Right renal cortex interstitium (tissue), 3 donors: ENCODE data around the gene PLAU. TPM values are rescaled to one million over a fixed set of nuclear protein-coding genes. Genes with fewer than 3 reads are reported as not detected.
"Not testable (repeated sequence)": the region's sequence is repeated elsewhere in the genome, so short reads cannot be mapped to it uniquely, and the experiment has no call there.

ENCODE experiments used
- DNase-seq, 3 donors: peaks; one replicate each; pipeline ENCODE4 v3.0.0-alpha.2; 2013; ENCODE audit warnings: low read depth in 3 of 3, low spot score in 2 of 3
- polyA plus RNA-seq, 3 donors: library from polyadenylated mRNA; unstranded; fragments of 120-200 nt; gene quantifications; one replicate each; pipeline ENCODE4 v1.2.1, GENCODE V29; 2013; ENCODE audit not compliant: insufficient read length in 3 of 3

Gene PLAU
- polyA plus RNA-seq, 3 donors, result 9.3 to 34.4 (median 24.3) TPM

DNA sequence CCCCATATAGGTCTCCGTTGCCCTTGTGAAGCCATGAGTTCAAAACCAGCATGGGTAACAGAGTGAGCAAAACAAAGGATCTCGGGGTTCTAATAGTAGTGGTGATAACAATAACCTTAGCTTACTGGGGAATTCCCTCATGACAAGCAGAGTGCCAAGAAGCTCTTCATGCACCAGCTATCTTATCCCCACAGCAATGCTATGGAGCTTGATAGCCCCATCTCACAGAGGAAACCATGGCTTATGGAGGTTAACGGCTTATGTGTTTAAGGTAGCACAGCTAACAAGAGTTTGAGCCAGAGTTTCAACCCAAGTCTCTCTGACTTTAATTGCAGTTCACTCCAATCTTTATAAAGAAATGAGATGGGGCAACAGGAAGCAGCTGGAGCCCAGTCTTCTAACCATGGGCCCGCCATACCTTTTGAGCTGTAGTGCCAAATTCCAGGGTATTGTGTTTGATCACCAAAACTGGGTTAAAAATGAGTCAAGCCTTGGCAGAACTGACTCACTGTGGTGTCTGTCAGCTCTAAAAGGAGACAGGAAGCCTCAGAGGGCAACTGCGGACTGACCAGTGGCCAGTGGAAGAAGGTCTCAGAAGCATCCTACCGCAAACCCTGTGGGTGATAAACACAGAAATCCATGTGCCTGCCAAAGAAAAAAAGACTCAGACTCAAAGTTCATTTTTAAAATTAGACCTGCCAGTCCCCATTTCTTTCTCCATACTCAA, 16.5 kb upstream of the PLAU start:
- no peak for DNase-seq

GRCh38 chr10:73895381-73895780, 15.6 kb upstream of the PLAU start:
- DNase-seq, result not testable (repeated sequence)

DNA sequence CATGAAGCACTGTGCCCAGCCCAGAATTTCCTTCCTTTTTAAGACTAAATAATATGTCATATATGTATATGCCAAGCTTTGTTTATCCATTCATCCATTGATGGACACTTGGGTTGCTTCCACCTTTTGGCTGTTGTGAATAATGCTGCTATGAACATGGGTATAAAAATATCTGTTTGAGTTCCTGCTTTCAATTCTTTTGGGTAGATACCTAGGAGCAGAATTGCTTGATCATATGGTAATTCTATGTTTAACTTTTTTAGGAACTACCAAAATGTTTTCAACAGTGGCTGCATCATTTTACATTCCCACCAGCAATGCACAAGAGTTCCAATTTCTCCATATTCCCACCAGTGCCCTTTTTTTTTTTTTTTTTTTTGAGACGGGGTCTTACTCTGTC, 13.2 kb upstream of the PLAU start:
- no peak for DNase-seq

GRCh38 chr10:73898730-73899410, 12.1 kb upstream of the PLAU start:
- no peak for DNase-seq

DNA sequence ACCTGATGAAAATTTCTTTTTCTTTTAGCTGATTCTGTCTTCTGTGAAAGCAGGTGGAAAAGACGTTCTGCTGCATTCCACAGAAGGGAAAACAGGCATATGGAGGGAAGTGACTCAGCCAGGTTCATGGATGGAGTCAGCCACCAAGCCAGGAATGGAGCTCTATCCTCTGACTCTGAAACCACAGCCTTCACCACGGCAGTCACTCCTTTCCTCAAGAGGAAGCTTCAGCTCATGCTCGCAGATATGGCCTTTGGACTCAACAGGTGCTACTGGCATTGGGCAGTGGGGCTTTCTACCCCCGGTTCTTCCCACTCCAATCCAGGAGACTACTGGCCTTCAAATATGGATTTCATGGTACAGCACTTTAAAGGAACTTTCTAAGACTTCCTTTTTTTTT, 11.5 kb upstream of the PLAU start:
- DNase-seq, result no peak

- no peak for DNase-seq
These were observed 10.9 kb upstream of the PLAU start for GRCh38 chr10:73900064-73900463.

DNA sequence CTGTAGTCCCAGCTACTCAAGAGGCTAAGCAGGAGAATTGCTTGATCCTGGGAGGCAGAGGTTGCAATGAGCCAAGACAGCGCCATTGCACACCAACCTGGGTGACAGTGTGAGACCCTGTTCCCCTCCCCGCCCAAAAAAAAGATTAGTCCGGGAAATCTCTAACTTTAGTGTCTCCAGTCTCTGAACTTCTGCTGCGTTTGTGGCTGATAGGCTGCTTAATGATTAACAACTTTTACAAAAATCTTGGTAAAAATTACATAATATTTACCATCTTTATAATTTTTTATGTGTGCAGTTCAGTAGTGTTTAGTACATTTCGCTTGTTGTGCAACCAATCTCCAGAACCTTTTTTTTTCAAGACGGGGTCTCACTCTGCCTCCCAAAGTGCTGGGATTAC, 9.7 kb upstream of the PLAU start:
- DNase-seq, result no peak

DNA sequence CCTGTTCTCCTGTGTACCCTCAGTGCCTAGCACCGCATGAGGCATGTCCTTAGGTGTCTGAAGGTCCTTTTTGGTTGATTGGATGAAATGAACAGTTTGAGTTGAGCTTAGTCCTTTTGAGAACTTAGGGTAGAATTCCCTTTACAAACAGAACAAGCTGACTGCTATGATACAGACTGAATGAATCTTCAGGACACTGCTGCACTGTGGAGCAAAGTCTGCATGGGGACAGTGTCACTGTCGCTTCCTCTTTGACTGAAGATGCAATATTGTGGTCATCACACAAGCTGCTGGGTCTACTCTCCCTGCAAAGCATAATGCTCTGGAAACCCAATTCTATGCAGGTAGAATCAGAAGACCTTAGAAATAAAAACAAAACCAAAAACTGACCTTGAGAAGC, 8.6 kb upstream of the PLAU start:
- no peak for DNase-seq

GRCh38 chr10:73905256-73906020, 5.5 kb upstream of the PLAU start:
- DNase-seq, result no peak

DNA sequence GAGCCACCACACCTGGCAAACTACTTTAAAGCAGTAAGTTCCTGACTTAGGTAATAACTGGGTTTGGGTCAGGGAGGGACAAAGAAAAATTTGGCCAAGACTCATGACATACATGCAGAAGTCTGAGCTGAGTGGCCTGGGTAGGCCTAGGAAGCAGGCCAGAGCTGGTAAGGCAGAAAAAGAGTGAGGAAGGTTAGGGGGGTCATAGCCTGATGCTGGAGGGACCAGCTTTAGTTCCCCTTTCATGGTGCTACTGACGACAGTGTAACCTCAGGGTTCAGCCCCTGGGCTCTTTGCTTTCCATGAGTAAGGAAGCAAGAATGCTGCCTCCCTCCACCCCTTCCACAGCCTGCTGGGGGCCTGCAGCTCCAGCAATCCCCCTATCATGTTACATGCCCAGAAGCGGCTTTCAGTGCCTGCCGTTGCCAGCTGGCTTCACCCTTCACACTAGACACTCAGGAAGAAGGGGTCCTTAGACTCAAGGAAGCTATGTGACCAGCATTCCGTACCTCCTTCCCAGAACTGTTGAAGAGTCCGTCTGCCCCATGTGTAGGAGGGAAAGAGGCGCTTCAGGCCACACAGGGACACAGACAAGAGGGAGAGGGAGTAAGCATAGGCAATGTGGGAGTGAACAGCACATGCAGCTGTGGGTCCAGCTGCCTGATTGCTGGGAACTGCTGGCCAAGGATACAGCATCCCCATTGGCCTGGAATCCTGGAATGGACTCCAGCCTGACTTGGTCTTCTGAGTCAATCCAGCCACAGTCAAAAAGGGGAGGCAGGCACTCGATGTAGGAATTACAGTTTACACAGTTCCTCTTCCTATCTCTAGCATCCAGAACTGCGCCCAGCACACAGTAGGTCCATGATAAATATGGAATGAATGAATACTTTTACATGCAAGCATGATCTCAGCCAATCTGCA, 4.1 kb upstream of the PLAU start:
- DNase-seq, result peak in 1 of 3 donors; percentile 80

DNA sequence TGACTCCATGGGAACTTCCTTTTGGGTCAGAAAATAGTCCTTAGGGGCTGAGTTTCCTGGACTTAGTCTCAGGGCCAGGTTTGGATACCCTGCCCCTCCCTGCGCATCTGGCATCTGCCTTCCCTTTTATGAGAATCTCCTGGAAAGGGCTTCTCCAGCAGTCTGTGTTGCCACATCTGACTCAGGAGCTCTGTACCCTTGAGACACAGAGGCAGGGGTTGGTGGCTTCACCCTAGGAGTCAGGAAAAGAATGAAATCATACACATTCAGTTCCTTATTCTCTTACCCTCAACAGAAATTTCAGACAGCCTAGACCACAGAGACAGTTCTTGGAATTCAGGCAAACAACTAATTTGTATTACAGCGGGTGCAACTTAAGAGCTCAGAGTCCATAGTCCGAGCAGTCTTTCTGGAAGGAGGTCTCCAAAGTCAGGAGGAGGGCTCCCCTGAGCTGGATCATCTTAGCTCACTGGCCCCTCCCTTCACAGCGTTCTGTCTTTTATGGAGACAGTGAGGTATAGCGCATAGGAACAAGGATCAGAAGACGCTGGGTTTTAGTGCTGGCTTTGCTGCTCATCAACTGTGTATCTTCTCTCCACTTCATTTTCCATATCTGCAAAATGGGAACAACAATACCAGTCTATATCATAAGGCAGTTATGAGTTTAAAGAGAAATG, 3.0 kb upstream of the PLAU start:
- no peak for DNase-seq

- DNase-seq, result no peak
These were observed 1.9 kb upstream of the PLAU start for GRCh38 chr10:73908853-73909539.

DNA sequence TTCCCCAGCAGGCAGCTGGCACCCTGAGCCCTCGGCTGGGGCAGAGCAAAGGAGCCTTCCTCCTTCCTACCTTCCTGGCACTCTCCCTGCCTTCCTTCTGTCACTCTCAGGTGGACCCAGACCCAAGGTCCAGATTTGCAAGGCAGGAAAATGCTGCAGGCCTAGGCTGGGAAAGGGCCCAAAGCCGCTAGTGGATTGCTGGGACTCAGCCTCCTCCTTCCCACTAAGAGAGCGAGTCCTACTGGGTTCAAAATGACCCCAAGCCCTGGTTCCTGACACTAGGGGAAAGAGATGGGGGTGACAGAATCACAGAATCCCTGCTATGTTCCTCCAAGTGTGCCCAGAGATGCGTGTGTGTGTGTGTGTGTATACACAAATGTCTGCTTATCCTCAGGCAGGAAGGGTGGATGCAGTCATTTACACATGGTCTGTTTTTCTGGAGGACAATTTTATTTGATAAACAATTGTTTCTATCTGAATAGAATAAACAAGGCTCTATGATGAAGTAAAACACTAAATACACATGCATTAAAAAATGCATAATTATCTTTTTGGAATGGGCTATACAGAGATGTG, 1.3 kb upstream of the PLAU start:
- DNase-seq, result no peak

- no peak for DNase-seq
These were observed 550 bp upstream of the PLAU start for GRCh38 chr10:73910401-73910763.

GRCh38 chr10:73911553-73912004, 647 bp downstream of the PLAU start:
- no peak for DNase-seq

GRCh38 chr10:73914036-73914435, 3.1 kb downstream of the PLAU start:
- DNase-seq, result no peak

GRCh38 chr10:73915206-73915851, 4.4 kb downstream of the PLAU start:
- no peak for DNase-seq

DNA sequence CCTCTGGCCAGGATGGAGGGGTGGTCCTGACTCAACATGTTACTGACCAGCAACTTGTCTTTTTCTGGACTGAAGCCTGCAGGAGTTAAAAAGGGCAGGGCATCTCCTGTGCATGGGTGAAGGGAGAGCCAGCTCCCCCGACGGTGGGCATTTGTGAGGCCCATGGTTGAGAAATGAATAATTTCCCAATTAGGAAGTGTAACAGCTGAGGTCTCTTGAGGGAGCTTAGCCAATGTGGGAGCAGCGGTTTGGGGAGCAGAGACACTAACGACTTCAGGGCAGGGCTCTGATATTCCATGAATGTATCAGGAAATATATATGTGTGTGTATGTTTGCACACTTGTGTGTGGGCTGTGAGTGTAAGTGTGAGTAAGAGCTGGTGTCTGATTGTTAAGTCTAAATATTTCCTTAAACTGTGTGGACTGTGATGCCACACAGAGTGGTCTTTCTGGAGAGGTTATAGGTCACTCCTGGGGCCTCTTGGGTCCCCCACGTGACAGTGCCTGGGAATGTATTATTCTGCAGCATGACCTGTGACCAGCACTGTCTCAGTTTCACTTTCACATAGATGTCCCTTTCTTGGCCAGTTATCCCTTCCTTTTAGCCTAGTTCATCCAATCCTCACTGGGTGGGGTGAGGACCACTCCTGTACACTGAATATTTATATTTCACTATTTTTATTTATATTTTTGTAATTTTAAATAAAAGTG, 6.0 kb downstream of the PLAU start:
- no peak for DNase-seq
